ENCODE data around the gene PLEKHA5. TPM values are rescaled to one million over a fixed set of nuclear protein-coding genes. Genes with fewer than 3 reads are reported as not detected.
A peak's percentile ranks its signal among the peaks of the same experiment; 100 is the strongest.

Gene PLEKHA5
- total and polyA plus RNA-seq, 3 experiments from 2014 or later = 5.5 to 8.6 (median 5.7) TPM

- Mint-ChIP-seq H3K9me3 (peaks cover 0 to 12% (median 8%) of the 10 kb centered on the region in 5 donors), H3K27ac (no peak overlapping the region), H3K4me3 (no peak overlapping the region), H3K27me3 (no peaks in the 10 kb centered on the region), H3K4me1 (no peaks in the 10 kb centered on the region), H3K36me3 (peaks cover 2 to 7% (median 3%) of the 10 kb centered on the region in 3 donors)
- Histone ChIP-seq H3K4me1 (ENCODE audit: insufficient read depth, low read length) (no peaks in the 10 kb centered on the region), H3K4me3 (ENCODE audit: low read length) (no peak overlapping the region), H3K27ac (ENCODE audit: low read depth, low read length) (no peak overlapping the region), H3K9me3 (ENCODE audit: low read length) (no peaks in the 10 kb centered on the region), H3K36me3 (ENCODE audit: insufficient read depth, low read length) (no peaks in the 10 kb centered on the region), H3K27me3 (ENCODE audit: insufficient read depth, low read length, poor library complexity, severe bottlenecking) (no peaks in the 10 kb centered on the region)
- DNase-seq = no peak
- POLR2A ChIA-PET = no interaction called here
- CTCF ChIA-PET = no interaction called here
These were observed 82.3 kb downstream of the PLEKHA5 start for GRCh38 chr12:19211802-19212201.

- Mint-ChIP-seq H3K27me3 (no peaks in the 10 kb centered on the region), H3K4me1 (no peaks in the 10 kb centered on the region), H3K27ac (no peak overlapping the region), H3K36me3 (peaks cover 2 to 7% (median 3%) of the 10 kb centered on the region in 3 donors), H3K9me3 (peaks cover 0 to 12% (median 8%) of the 10 kb centered on the region in 5 donors), H3K4me3 (no peak overlapping the region)
- Histone ChIP-seq H3K36me3 (ENCODE audit: insufficient read depth, low read length) (no peaks in the 10 kb centered on the region), H3K9me3 (ENCODE audit: low read length) (no peaks in the 10 kb centered on the region), H3K27ac (ENCODE audit: low read depth, low read length) (no peak overlapping the region), H3K27me3 (ENCODE audit: insufficient read depth, low read length, poor library complexity, severe bottlenecking) (no peaks in the 10 kb centered on the region), H3K4me1 (ENCODE audit: insufficient read depth, low read length) (no peaks in the 10 kb centered on the region), H3K4me3 (ENCODE audit: low read length) (no peak overlapping the region)
- DNase-seq = no peak
- POLR2A ChIA-PET = no interaction called here
- CTCF ChIA-PET = no interaction called here
These were observed 82.7 kb downstream of the PLEKHA5 start for GRCh38 chr12:19212245-19212644.

GRCh38 chr12:19214020-19214419 is 84.5 kb downstream of the PLEKHA5 start:
- no peak overlapping the region for H3K4me3 ChIP-seq (ENCODE audit: low read length)
- no peaks in the 10 kb centered on the region for H3K27me3 Mint-ChIP-seq
- no peaks in the 10 kb centered on the region for H3K4me1 Mint-ChIP-seq
- H3K27ac ChIP-seq (ENCODE audit: low read depth, low read length) = no peak overlapping the region
- peaks cover 0 to 6% (median 3%) of the 10 kb centered on the region in 5 donors for H3K9me3 Mint-ChIP-seq
- H3K27ac Mint-ChIP-seq = no peak overlapping the region
- ChIA-PET POLR2A (no interaction called here), CTCF (no interaction called here)
- no peaks in the 10 kb centered on the region for H3K9me3 ChIP-seq (ENCODE audit: low read length)
- H3K4me3 Mint-ChIP-seq = no peak overlapping the region
- H3K36me3 ChIP-seq (ENCODE audit: insufficient read depth, low read length) = no peaks in the 10 kb centered on the region
- H3K27me3 ChIP-seq (ENCODE audit: insufficient read depth, low read length, poor library complexity, severe bottlenecking) = no peaks in the 10 kb centered on the region
- peaks cover under 1 to 4% (median 2%) of the 10 kb centered on the region in 3 donors for H3K36me3 Mint-ChIP-seq
- no peak for DNase-seq
- no peaks in the 10 kb centered on the region for H3K4me1 ChIP-seq (ENCODE audit: insufficient read depth, low read length)

- Mint-ChIP-seq H3K27ac (no peak overlapping the region), H3K9me3 (no peaks in the 10 kb centered on the region), H3K4me1 (peaks cover 0 to 1% (median 0%) of the 10 kb centered on the region in 3 donors), H3K27me3 (no peaks in the 10 kb centered on the region), H3K36me3 (no peaks in the 10 kb centered on the region), H3K4me3 (no peak overlapping the region)
- Histone ChIP-seq H3K9me3 (ENCODE audit: low read length) (no peaks in the 10 kb centered on the region), H3K4me1 (ENCODE audit: insufficient read depth, low read length) (no peaks in the 10 kb centered on the region), H3K4me3 (ENCODE audit: low read length) (no peak overlapping the region), H3K27ac (ENCODE audit: low read depth, low read length) (no peak overlapping the region), H3K27me3 (ENCODE audit: insufficient read depth, low read length, poor library complexity, severe bottlenecking) (no peaks in the 10 kb centered on the region), H3K36me3 (ENCODE audit: insufficient read depth, low read length) (no peaks in the 10 kb centered on the region)
- ChIA-PET POLR2A (no interaction called here), CTCF (interaction anchor here (0.7 kb wide), 1 partner anchor 69 kb away, joined by 3 read pairs; no protein-coding TSS in a partner anchor)
- DNase-seq = no peak
These were observed 85.6 kb downstream of the PLEKHA5 start for GRCh38 chr12:19215115-19215514.

GRCh38 chr12:19217446-19217845 is 87.9 kb downstream of the PLEKHA5 start:
- H3K27me3 ChIP-seq (ENCODE audit: insufficient read depth, low read length, poor library complexity, severe bottlenecking) = no peaks in the 10 kb centered on the region
- no peak overlapping the region for H3K27ac Mint-ChIP-seq
- no peak overlapping the region for H3K27ac ChIP-seq (ENCODE audit: low read depth, low read length)
- H3K4me1 Mint-ChIP-seq = peaks cover 0 to 10% (median 0%) of the 10 kb centered on the region in 3 donors
- no peaks in the 10 kb centered on the region for H3K4me1 ChIP-seq (ENCODE audit: insufficient read depth, low read length)
- POLR2A ChIA-PET = no interaction called here
- CTCF ChIA-PET = no interaction called here
- H3K4me3 Mint-ChIP-seq = no peak overlapping the region
- H3K36me3 Mint-ChIP-seq = no peaks in the 10 kb centered on the region
- no peak overlapping the region for H3K4me3 ChIP-seq (ENCODE audit: low read length)
- H3K36me3 ChIP-seq (ENCODE audit: insufficient read depth, low read length) = no peaks in the 10 kb centered on the region
- no peaks in the 10 kb centered on the region for H3K9me3 ChIP-seq (ENCODE audit: low read length)
- no peaks in the 10 kb centered on the region for H3K27me3 Mint-ChIP-seq
- no peaks in the 10 kb centered on the region for H3K9me3 Mint-ChIP-seq
- no peak for DNase-seq

- no peaks in the 10 kb centered on the region for H3K9me3 ChIP-seq (ENCODE audit: low read length)
- peak overlapping the region in 1 of 7 donors; percentile 2 for H3K4me3 Mint-ChIP-seq
- no peaks in the 10 kb centered on the region for H3K27me3 Mint-ChIP-seq
- H3K36me3 ChIP-seq (ENCODE audit: insufficient read depth, low read length) = no peaks in the 10 kb centered on the region
- no peaks in the 10 kb centered on the region for H3K36me3 Mint-ChIP-seq
- H3K27ac ChIP-seq (ENCODE audit: low read depth, low read length) = no peak overlapping the region
- ChIA-PET CTCF (no interaction called here), POLR2A (no interaction called here)
- H3K4me3 ChIP-seq (ENCODE audit: low read length) = no peak overlapping the region
- H3K4me1 Mint-ChIP-seq = peaks cover 0 to 10% (median 0%) of the 10 kb centered on the region in 3 donors
- no peaks in the 10 kb centered on the region for H3K9me3 Mint-ChIP-seq
- DNase-seq = no peak
- no peaks in the 10 kb centered on the region for H3K4me1 ChIP-seq (ENCODE audit: insufficient read depth, low read length)
- peak overlapping the region in 1 of 8 donors; percentile 26 for H3K27ac Mint-ChIP-seq
- no peaks in the 10 kb centered on the region for H3K27me3 ChIP-seq (ENCODE audit: insufficient read depth, low read length, poor library complexity, severe bottlenecking)
These were observed 90.7 kb downstream of the PLEKHA5 start for GRCh38 chr12:19220205-19220604.

- H3K4me1 Mint-ChIP-seq = peaks cover 0 to 10% (median 0%) of the 10 kb centered on the region in 3 donors
- H3K9me3 Mint-ChIP-seq = no peaks in the 10 kb centered on the region
- Histone ChIP-seq H3K4me3 (ENCODE audit: low read length) (no peak overlapping the region), H3K27me3 (ENCODE audit: insufficient read depth, low read length, poor library complexity, severe bottlenecking) (no peaks in the 10 kb centered on the region), H3K4me1 (ENCODE audit: insufficient read depth, low read length) (no peaks in the 10 kb centered on the region), H3K36me3 (ENCODE audit: insufficient read depth, low read length) (no peaks in the 10 kb centered on the region), H3K9me3 (ENCODE audit: low read length) (no peaks in the 10 kb centered on the region), H3K27ac (ENCODE audit: low read depth, low read length) (no peak overlapping the region)
- H3K4me3 Mint-ChIP-seq = no peak overlapping the region
- no peak for DNase-seq
- ChIA-PET CTCF (no interaction called here), POLR2A (no interaction called here)
- no peaks in the 10 kb centered on the region for H3K27me3 Mint-ChIP-seq
- no peaks in the 10 kb centered on the region for H3K36me3 Mint-ChIP-seq
- H3K27ac Mint-ChIP-seq = peak overlapping the region in 1 of 8 donors; percentile 8
These were observed 91.4 kb downstream of the PLEKHA5 start for GRCh38 chr12:19220852-19221466.

- POLR2A ChIA-PET = no interaction called here
- Mint-ChIP-seq H3K36me3 (no peaks in the 10 kb centered on the region), H3K27me3 (no peaks in the 10 kb centered on the region), H3K4me3 (no peak overlapping the region), H3K9me3 (no peaks in the 10 kb centered on the region), H3K27ac (no peak overlapping the region), H3K4me1 (peaks cover 0 to 10% (median 0%) of the 10 kb centered on the region in 3 donors)
- H3K4me3 ChIP-seq (ENCODE audit: low read length) = no peak overlapping the region
- no peaks in the 10 kb centered on the region for H3K36me3 ChIP-seq (ENCODE audit: insufficient read depth, low read length)
- DNase-seq = no peak
- no peak overlapping the region for H3K27ac ChIP-seq (ENCODE audit: low read depth, low read length)
- no peaks in the 10 kb centered on the region for H3K27me3 ChIP-seq (ENCODE audit: insufficient read depth, low read length, poor library complexity, severe bottlenecking)
- H3K9me3 ChIP-seq (ENCODE audit: low read length) = no peaks in the 10 kb centered on the region
- no peaks in the 10 kb centered on the region for H3K4me1 ChIP-seq (ENCODE audit: insufficient read depth, low read length)
- CTCF ChIA-PET = no interaction called here
These were observed 93.0 kb downstream of the PLEKHA5 start for GRCh38 chr12:19222558-19222957.
